Heart left ventricle (tissue), 13 donors: Measurements from ENCODE around the gene SSR4.

Experiments used
- POLR2A ChIP-seq, 2 donors: fragments of 450-650 bp; IDR thresholded peaks; one replicate each; pipeline ENCODE4 v1.6.1; 2017; ENCODE audit warnings: antibody characterized with exemption in 2 of 2, mild to moderate bottlenecking in 2 of 2, moderate library complexity in 2 of 2
- TF ChIP-seq, protein P1 (sequence below), 12 donors: fragments of 200-600 bp; sonication (generic) in 4 of 12; IDR thresholded peaks; one replicate each; pipeline versions ENCODE4 v1.5.0 to v1.8.0; 2018 to 2022; ENCODE audit warnings: antibody characterized with exemption in 12 of 12, mild to moderate bottlenecking in 5 of 12
- donor health status: ischemic (EF 13 %, LVEDD 7.1; RV severe dilation, severe dysfunction).
- donor health status: DM: no; HTN: yes; CAD: no.
- donor health status: DM: no; HTN: no; CAD: no.
- donor health status: ischemic (EF 25% LVEDD 6.9; RV normal size, moderate dysfunction).
- donor health status: ischemic (EF 25% LVEDD 5.7; RV mildly dilated, moderate dysfunction).
- donor health status: ischemic (EF 35%, LVEDD 5.7; RV mildly dilated, moderate dysfunction).
- donor health status: nonischemic (EF 11% LVEDD 7.7; RV severe dilation, severe dysfunction).
- donor health status: DM: yes; HTN: yes; CAD: no.
- donor health status: PGD.
- donor health status: ischemic (EF 29% LVEDD 5.4; RV normal size, mild dysfunction).
- donor health status: nonischemic (EF 23%, LVEDD 6.1; RV moderate dilation, normal function).

DNA sequence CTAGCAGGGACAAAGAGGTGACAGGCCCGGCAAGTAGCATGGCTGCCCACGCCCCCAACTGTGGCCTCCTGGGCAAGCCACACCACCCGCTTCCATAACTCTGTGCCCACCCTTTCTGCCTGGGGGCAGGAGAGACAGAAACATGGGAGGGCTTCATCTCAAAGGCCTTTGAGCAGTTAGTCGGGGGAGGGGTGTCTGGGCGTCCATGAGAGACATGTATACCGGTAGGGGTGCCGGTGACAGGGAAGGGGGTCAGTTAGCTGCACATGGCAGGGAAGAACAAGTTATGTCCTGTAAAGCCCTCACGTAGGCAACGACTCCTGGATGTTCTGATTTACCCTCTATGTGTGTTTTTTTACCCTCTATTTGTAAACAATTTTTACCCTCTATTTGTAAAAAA, 26.6 kb downstream of the SSR4 start:
- TF ChIP-seq, protein P1, sequence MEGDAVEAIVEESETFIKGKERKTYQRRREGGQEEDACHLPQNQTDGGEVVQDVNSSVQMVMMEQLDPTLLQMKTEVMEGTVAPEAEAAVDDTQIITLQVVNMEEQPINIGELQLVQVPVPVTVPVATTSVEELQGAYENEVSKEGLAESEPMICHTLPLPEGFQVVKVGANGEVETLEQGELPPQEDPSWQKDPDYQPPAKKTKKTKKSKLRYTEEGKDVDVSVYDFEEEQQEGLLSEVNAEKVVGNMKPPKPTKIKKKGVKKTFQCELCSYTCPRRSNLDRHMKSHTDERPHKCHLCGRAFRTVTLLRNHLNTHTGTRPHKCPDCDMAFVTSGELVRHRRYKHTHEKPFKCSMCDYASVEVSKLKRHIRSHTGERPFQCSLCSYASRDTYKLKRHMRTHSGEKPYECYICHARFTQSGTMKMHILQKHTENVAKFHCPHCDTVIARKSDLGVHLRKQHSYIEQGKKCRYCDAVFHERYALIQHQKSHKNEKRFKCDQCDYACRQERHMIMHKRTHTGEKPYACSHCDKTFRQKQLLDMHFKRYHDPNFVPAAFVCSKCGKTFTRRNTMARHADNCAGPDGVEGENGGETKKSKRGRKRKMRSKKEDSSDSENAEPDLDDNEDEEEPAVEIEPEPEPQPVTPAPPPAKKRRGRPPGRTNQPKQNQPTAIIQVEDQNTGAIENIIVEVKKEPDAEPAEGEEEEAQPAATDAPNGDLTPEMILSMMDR (IDR thresholded peaks at IDR 0.05): no peak
- no peak for TF ChIP-seq POLR2A (IDR thresholded peaks at IDR 0.05)
